Islet precursor cell (in vitro differentiated cells): ENCODE results near the gene UNC45B.
"Not testable (repeated sequence)": the region's sequence is repeated elsewhere in the genome, so short reads cannot be mapped to it uniquely, and the experiment has no call there.

Experiments
- DNase-seq: peaks from one replicate; pipeline ENCODE4 v3.0.0-alpha.2; 2018

Gene UNC45B

DNA sequence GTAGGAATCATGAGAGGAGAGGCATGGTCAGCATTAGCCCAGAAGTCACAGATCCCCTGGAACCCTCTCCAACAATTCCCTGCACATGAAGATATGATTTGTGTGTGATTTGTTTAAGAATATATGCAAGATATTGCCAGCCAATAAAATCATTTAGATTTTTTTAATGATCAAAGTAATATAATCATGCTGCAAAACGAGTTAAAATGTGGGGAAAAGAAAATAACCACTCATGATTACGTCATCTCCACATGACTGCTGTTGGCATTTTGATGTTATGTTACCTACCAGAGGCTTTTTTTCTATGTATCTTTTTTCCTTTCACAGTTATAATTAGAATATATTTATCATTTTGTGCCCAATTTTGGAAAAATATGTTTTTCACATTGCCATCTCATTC is 24.2 kb downstream of the UNC45B start:
- DNase-seq = no peak

- not testable (repeated sequence) for DNase-seq
Measured at GRCh38 chr17:35172321-35172720, 24.7 kb downstream of the UNC45B start.

GRCh38 chr17:35174835-35175334 is 27.3 kb downstream of the UNC45B start:
- DNase-seq = no peak

DNA sequence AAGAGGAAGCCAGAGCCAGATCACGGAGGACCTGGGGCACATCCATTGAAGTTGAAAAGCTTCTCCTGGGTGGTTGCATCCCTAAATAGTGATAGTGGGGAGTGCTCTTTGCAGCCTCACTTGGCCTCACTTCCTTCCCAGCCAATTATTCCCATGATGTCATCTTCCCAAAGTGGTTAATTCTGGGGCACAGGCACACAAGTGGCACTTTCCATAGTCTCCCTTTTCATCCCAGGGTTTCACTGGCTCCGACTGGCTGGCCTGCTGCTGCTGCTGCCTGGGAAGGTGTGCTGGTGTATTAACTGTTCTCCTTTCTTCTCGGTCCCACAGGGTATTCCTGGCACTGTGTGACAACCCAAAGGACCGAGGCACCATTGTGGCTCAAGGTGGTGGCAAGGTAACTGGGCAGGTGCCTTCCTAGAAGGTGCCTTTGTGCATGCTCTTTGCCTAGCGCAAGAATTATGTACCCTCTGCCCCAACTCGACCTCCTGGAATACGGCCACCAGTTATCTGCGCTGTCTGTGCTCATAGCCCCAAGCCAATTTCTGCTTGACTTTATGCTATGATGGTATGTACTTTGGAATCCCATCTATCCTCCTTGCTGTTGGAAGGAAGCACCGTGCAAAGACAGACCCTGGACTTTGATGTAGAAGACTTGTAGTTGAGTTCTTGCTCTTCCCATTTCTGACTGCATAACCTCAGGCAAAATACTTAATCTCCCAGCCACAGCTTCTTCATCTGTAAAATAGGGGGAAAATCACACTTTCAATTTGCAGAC is 28.2 kb downstream of the UNC45B start:
- no peak for DNase-seq

DNA sequence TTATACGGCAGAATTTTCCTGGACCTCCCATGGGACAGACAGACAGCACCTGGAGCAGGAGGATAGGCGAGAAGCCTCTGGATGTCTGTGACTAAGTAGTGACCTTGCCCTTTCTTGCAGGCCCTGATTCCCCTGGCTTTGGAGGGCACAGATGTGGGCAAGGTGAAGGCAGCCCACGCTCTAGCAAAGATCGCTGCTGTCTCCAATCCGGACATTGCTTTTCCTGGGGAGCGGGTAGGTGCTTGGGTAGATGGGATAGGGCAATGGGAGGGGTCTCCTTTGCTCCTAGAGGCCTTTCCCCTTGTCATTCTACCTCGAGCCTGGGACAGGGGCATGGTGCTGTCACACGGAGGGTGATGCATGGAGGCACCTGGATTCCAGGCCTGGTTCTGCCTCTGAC is 29.3 kb downstream of the UNC45B start:
- no peak for DNase-seq

GRCh38 chr17:35179379-35179778 is 31.8 kb downstream of the UNC45B start:
- not testable (repeated sequence) for DNase-seq

DNA sequence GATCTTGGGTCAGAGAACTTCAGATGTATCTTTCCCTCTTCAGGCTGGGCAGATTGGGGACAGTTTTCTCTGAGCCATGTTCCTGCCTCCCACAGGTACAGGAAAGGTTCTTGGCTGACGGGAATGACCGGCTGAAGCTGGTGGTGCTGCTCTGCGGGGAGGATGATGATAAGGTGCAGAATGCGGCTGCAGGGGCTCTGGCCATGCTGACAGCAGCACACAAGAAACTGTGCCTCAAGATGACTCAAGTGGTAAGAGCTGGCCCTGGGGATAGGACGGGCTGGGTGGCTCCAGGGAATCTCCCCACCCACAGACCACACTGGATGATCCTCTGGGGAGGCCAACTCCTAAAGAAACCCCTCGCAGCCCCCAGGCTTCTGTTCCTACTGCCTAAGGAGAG is 35.7 kb downstream of the UNC45B start:
- DNase-seq = no peak

DNA sequence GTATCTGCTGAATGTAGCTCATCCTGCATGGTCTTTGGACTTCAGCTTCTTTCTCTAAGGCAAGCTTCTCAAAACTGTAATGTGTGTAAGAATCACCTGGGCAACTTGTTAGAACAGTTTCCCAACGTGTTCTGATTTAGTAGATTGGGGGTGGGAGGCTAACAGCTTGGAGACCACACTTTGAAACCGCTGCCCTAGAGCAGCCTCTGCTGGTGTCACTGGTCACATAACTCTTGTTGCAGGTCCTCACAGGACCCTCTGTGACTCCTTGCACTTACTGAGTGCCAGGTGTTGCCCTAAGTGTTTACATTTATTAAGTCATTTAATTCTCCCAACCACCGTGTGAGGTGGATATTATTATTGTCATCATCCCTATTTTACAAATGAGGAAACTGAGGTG is 36.7 kb downstream of the UNC45B start:
- no peak for DNase-seq

- no peak for DNase-seq
Measured at GRCh38 chr17:35185849-35186248, 38.2 kb downstream of the UNC45B start.

GRCh38 chr17:35187481-35187880 is 39.9 kb downstream of the UNC45B start:
- DNase-seq = no peak

DNA sequence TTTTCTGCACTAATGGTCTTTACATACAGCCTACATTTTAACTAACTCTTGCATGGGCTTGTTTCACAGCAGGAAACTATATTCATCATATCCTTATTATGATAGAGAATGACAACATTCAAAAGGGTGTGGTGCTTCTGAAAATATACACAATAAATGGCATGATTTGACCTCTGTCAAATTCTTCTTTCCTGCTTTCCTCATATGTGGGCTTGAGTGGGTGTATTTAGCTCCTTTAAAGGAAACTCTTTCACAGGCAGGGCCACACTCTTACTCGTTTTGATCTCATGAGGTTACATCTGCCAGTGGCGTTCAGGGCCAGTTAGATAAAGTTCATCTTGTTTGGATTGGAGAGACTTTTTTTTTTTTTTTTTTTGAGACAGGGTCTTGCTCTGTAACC is 40.5 kb downstream of the UNC45B start:
- DNase-seq = no peak

DNA sequence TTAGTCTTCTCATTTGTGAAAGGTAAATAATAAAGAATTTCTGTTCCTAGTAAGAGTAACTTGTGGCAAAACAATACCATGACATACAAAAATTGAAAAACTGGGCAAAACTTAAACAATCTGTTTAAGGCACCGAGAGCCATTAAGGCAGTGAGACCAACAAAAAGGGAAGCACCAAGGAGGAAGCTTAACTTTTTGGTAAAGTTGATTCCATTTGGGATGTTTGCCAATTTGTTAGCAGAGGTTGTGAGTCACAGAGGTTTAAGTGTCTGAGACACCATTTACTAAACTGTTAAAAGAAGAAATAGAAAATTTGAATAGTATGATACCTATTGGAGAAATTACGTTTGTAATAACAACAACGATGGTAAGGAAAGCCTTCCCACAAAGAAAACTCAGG is 41.7 kb downstream of the UNC45B start:
- DNase-seq = no peak

- no peak for DNase-seq
Measured at GRCh38 chr17:35191001-35191695, 43.5 kb downstream of the UNC45B start.

- DNase-seq = no peak
Measured at GRCh38 chr17:35192708-35193107, 45.1 kb downstream of the UNC45B start.

- DNase-seq = not testable (repeated sequence)
Measured at GRCh38 chr17:35194001-35194400, 46.4 kb downstream of the UNC45B start, which contains the start of gene SLC35G3. SLC35G3 (minus strand) TSS chr17:35194393; CDS start chr17:35194307, 86 bp downstream.

DNA sequence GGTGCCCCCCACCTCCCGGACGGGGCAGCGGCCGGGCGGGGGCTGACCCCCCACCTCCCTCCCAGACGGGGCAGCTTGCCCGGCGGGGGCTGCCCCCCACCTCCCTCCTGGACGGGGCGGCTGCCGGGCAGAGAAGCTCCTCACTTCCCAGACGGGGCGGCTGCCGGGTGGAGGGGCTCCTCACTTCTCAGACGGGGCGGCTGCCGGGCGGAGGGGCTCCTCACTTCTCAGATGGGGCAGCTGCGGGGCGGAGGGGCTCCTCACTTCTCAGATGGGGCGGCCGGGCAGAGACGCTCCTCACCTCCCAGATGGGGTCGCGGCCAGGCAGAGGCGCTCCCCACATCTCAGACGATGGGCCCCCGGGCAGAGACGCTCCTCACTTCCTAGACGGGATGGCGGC is 47.4 kb downstream of the UNC45B start:
- not testable (repeated sequence) for DNase-seq

GRCh38 chr17:35202582-35202981 is 55.0 kb downstream of the UNC45B start:
- DNase-seq = not testable (repeated sequence)

- no peak for DNase-seq
Measured at GRCh38 chr17:35210741-35211140, 63.1 kb downstream of the UNC45B start.

GRCh38 chr17:35212668-35213067 is 65.1 kb downstream of the UNC45B start:
- DNase-seq = no peak

DNA sequence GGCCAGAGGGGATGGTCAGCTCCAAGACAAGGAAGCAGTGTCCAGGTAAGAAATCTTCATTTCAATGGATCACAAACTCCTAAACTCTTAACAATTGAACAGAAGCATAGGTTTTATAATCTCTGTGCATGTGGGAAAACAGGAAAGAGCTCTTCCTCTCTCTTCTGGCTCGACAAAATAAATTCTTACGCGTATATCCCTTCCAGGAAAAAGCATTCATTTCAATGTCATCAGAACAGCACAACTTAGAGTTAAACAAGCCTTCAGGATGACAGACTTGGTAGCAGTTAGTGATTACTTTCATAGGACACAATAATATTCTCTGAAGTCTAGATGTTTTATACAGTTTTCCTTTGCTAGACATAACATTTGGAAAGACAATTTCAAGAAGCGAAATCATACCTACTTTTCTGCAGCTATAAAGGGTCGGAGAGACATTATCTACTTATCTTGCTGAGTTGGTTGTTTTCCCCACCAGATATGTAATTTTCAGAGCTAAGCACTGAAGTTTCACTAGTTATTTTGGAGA is 65.9 kb downstream of the UNC45B start:
- no peak for DNase-seq

- DNase-seq = no peak
Measured at GRCh38 chr17:35214192-35214591, 66.6 kb downstream of the UNC45B start.

DNA sequence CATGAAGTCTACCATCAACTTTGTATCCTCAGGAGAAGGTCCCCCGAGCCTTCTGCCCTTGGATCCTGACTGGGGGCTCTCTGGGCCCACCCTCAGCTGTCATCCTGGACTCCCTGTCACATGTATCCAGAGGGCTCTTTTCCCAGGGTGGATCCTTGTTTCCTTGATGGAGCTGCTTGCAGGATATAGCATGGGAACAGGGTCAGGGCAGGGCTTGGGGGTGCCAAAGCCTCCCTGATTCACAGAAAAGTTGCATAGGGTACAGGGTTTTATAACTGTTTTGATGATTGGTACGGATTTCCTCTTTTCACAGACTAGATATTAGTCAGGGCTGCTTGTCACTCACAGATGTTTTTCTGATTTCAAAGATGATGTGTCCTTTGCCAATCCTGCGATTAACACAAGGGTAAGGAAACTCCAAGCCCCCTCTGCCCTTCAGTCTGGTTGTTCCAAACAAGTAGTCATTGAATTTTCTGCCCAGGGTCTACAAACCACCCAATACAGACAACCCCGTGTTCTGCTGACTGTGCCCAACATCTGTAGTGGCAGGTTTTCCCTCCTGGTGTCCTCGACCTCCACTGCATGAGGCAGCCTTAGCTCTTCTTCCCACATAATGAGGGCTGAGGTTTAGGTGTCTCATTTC is 67.1 kb downstream of the UNC45B start:
- no peak for DNase-seq

- no peak for DNase-seq
Measured at GRCh38 chr17:35217107-35217506, 69.5 kb downstream of the UNC45B start.
